Upper lobe of left lung (tissue), 4 donors: ENCODE results near the gene PDGFA.

ENCODE experiments used
- CTCF ChIP-seq, 6 experiments: fragments of 450-650 bp in 4 of 6; fragments of 200-600 bp in 2 of 6; sonication (generic) in 2 of 6; IDR thresholded peaks; one replicate each; pipeline ENCODE4 v1.5.1; 2016 to 2019; ENCODE audit warnings: antibody characterized with exemption in 6 of 6
- EP300 ChIP-seq, 4 donors: sonication (generic); formaldehyde crosslinking; IDR thresholded peaks; one replicate each; pipeline ENCODE4 v1.5.1; 2017; ENCODE audit warnings: antibody characterized with exemption in 4 of 4, control low read depth in 2 of 4
- POLR2A ChIP-seq, 4 donors: fragments of 450-650 bp; IDR thresholded peaks; one replicate each; pipeline ENCODE4 v1.5.1; 2016 to 2017; ENCODE audit warnings: antibody characterized with exemption in 4 of 4, mild to moderate bottlenecking in 2 of 4
- POLR2AphosphoS5 ChIP-seq, 2 donors: sonication (generic); formaldehyde crosslinking; IDR thresholded peaks; one replicate each; pipeline ENCODE4 v1.5.1; 2017; ENCODE audit warnings: antibody characterized with exemption in 2 of 2

GRCh38 chr7:543501-544337 is 24.1 kb upstream of the PDGFA start:
- TF ChIP-seq CTCF (IDR thresholded peaks at IDR 0.05) (no peak), POLR2AphosphoS5 (IDR thresholded peaks at IDR 0.05) (no peak), POLR2A (IDR thresholded peaks at IDR 0.05) (no peak), EP300 (IDR thresholded peaks at IDR 0.05) (no peak)
